Heart right ventricle (tissue), 16 donors: ENCODE data around the gene GTF2A1. TPM values are rescaled to one million over a fixed set of nuclear protein-coding genes. Genes with fewer than 3 reads are reported as not detected.

Experiments
- ATAC-seq, 8 donors: fragments of 200-7000 bp; cut with Tn5 transposase; one replicate each; pipeline ENCODE4 v1.9.1; 2020; ENCODE audit warnings: mild to moderate bottlenecking in 8 of 8, moderate library complexity in 8 of 8, moderate number of reproducible peaks in 1 of 8
- DNase-seq, 2 donors: peaks; one replicate each; pipeline ENCODE4 v3.0.0-alpha.2; 2020
- H3K27ac ChIP-seq, 10 donors: fragments of 200-600 bp; sonication (generic) in 2 of 10; one replicate each; pipeline versions ENCODE4 v1.5.0 to v1.8.0; 2020 to 2022; ENCODE audit warnings: mild to moderate bottlenecking in 3 of 10
- H3K27me3 ChIP-seq, 7 donors: fragments of 200-600 bp; one replicate each; pipeline ENCODE4 v1.8.0; 2021 to 2022; ENCODE audit warnings: mild to moderate bottlenecking in 2 of 7
- H3K36me3 ChIP-seq, 9 donors: fragments of 200-600 bp; sonication (generic) in 1 of 9; one replicate each; pipeline versions ENCODE4 v1.5.0 to v1.8.0; 2020 to 2022; ENCODE audit warnings: mild to moderate bottlenecking in 2 of 9
- H3K4me1 ChIP-seq, 9 donors: fragments of 200-600 bp; sonication (generic) in 1 of 9; one replicate each; pipeline versions ENCODE4 v1.5.0 to v1.8.0; 2020 to 2022; ENCODE audit warnings: mild to moderate bottlenecking in 4 of 9
- H3K4me3 ChIP-seq, 10 donors: fragments of 200-600 bp; sonication (generic) in 2 of 10; one replicate each; pipeline versions ENCODE4 v1.5.0 to v1.8.0; 2020 to 2022; ENCODE audit warnings: mild to moderate bottlenecking in 7 of 10, moderate library complexity in 2 of 10
- H3K9me3 ChIP-seq, 11 donors: fragments of 200-600 bp in 10 of 11; sonication (generic) in 2 of 11; one replicate each; pipeline versions ENCODE4 v1.5.0 to v1.8.0; 2013 to 2022; ENCODE audit warnings: mild to moderate bottlenecking in 2 of 11, control low read depth in 1 of 11, moderate library complexity in 1 of 11
- CTCF ChIP-seq, 9 donors: fragments of 200-600 bp; sonication (generic) in 2 of 9; IDR thresholded peaks; one replicate each; pipeline versions ENCODE4 v1.5.0 to v1.8.0; 2021 to 2022; ENCODE audit warnings: antibody characterized with exemption in 9 of 9, mild to moderate bottlenecking in 5 of 9, moderate library complexity in 1 of 9
- WGBS, 2 donors: extraction: QIAGEN DNeasy Blood & Tissue Kit; methylation state at CpG; one replicate each; pipeline ENCODE4 v1.1.7; 2013; ENCODE audit warnings: inconsistent platforms in 1 of 2; 5-methylcytosine and 5-hydroxymethylcytosine counted together
- intact Hi-C, 10 donors: fragments of 100-400 bp; cut with DNase I; formaldehyde crosslinking; loops; one replicate each; pipeline versions ENCODE4 v1.11.1 to v1.14.2; 2022
- polyA plus RNA-seq, 2 donors: library from polyadenylated mRNA; stranded (reverse); fragments of 200-250 nt; gene quantifications; one replicate each; pipeline ENCODE4 v1.2.3, GENCODE V29; 2013
- total RNA-seq, 10 donors: library from RNA; stranded (reverse); fragmentation: NEBNext Ultra II Directional in 3 of 10; extraction: Animal tissue kit (Norgen Biotek cat#: 25700) in 3 of 10; gene quantifications; one replicate each; pipeline versions ENCODE4 v1.2.1 to v1.2.4, GENCODE V29; 2021 to 2023
- donor health status: Arrhythmogenic right ventricular cardiomyopathy.
- donor health status: ischemic (EF 13 %, LVEDD 7.1; RV severe dilation, severe dysfunction).
- donor health status: healthy with polysubstance abuse.
- donor health status: DM: no; HTN: yes; CAD: no.
- donor health status: DM: no; HTN: no; CAD: no.
- donor health status: ischemic (EF 25% LVEDD 6.9; RV normal size, moderate dysfunction).
- donor health status: ischemic (EF 25% LVEDD 5.7; RV mildly dilated, moderate dysfunction).
- donor health status: healthy.
- donor health status: DM: yes; HTN: yes; CAD: no.
- donor health status: Ischemic cardiomyopathy.
- donor health status: ischemic (EF 35%, LVEDD 5.7; RV mildly dilated, moderate dysfunction).
- donor health status: nonischemic (EF 11% LVEDD 7.7; RV severe dilation, severe dysfunction).
- donor health status: DM: yes; HTN: yes; CAD: no.
- donor health status: PGD.
- donor health status: ischemic (EF 29% LVEDD 5.4; RV normal size, mild dysfunction).
- donor health status: nonischemic (EF 23%, LVEDD 6.1; RV moderate dilation, normal function).

GTF2A1 gene
- total and polyA plus RNA-seq, 12 donors, result 4.3 to 28.3 (median 22.2) TPM

GRCh38 chr14:81192594-81192993, 28.2 kb downstream of the GTF2A1 start:
- no peak for DNase-seq
- H3K36me3 ChIP-seq, result peaks cover 0 to 98% (median 45%) of the 10 kb centered on the region in 9 donors

GRCh38 chr14:81187832-81188522, 32.8 kb downstream of the GTF2A1 start:
- WGBS, 2 donors, result 96% methylated on average over 5 of the region's 5 CpGs
- Histone ChIP-seq H3K27me3 (no peaks in the 10 kb centered on the region), H3K27ac (no peak overlapping the region), H3K4me1 (peaks cover 0 to 8% (median 2%) of the 10 kb centered on the region in 9 donors), H3K9me3 (no peaks in the 10 kb centered on the region), H3K36me3 (peaks cover 0 to 98% (median 18%) of the 10 kb centered on the region in 9 donors), H3K4me3 (no peak overlapping the region)
- no peak for TF ChIP-seq CTCF (IDR thresholded peaks at IDR 0.05)
- DNase-seq, result no peak
- intact Hi-C loops, result no loop called here
- ATAC-seq, result no peak

More at GRCh38 chr14:81192594-81192993, 28.2 kb downstream of the GTF2A1 start:
- Histone ChIP-seq H3K27me3 (no peaks in the 10 kb centered on the region), H3K9me3 (no peaks in the 10 kb centered on the region), H3K4me1 (no peaks in the 10 kb centered on the region), H3K27ac (no peak overlapping the region), H3K4me3 (no peak overlapping the region)
- intact Hi-C loops, result no loop called here
- no peak for TF ChIP-seq CTCF (IDR thresholded peaks at IDR 0.05)
- WGBS, 2 donors, result 92 to 95% methylated on average over 2 of the region's 2 CpGs
- no peak for ATAC-seq

GRCh38 chr14:81179631-81180030, 41.1 kb downstream of the GTF2A1 start:
- ATAC-seq (no peak), DNase-seq (no peak)
- H3K9me3 ChIP-seq, result no peaks in the 10 kb centered on the region
- WGBS, 2 donors, result 92 to 96% methylated on average over 2 of the region's 2 CpGs
- H3K4me1 ChIP-seq, result peaks cover 0 to 50% (median 16%) of the 10 kb centered on the region in 9 donors
- no peaks in the 10 kb centered on the region for H3K27me3 ChIP-seq
- H3K4me3 ChIP-seq, result no peak overlapping the region
- H3K36me3 ChIP-seq, result peaks cover 0 to 58% (median 0%) of the 10 kb centered on the region in 9 donors
- intact Hi-C loops, result loop anchor here in 1 of 10 donors (10.0 kb wide), 1 partner anchor 225 kb away; the partner anchor contains the start of gene TSHR
- no peak for TF ChIP-seq CTCF (IDR thresholded peaks at IDR 0.05)
- peak overlapping the region in 1 of 10 donors; percentile 37 for H3K27ac ChIP-seq

GRCh38 chr14:81178063-81178462, 42.7 kb downstream of the GTF2A1 start:
- Histone ChIP-seq H3K27me3 (no peaks in the 10 kb centered on the region), H3K9me3 (no peaks in the 10 kb centered on the region), H3K27ac (peak overlapping the region in 3 of 10 donors; percentile 23 to 80 (median 59)), H3K4me3 (no peak overlapping the region), H3K4me1 (peaks cover 0 to 49% (median 13%) of the 10 kb centered on the region in 9 donors), H3K36me3 (peaks cover 0 to 43% (median 0%) of the 10 kb centered on the region in 9 donors)
- TF ChIP-seq CTCF (IDR thresholded peaks at IDR 0.05), result no peak
- no peak for DNase-seq
- intact Hi-C loops, result loop anchor here in 1 of 10 donors (10.0 kb wide), 1 partner anchor 223 kb away; the partner anchor contains the start of gene TSHR
- ATAC-seq, result no peak
